GM15510 (cell line): Measurements from ENCODE around the gene LRMDA.

ENCODE experiments used
- POLR2A ChIP-seq: IDR thresholded peaks from 3 replicates; pipeline ENCODE4 v1.6.1; 2011; ENCODE audit warnings: borderline replicate concordance; ENCODE audit not compliant: insufficient read length; ENCODE audit errors: extremely low read depth

LRMDA gene

GRCh38 chr10:75406462-75407223, 24.8 kb upstream of the LRMDA start:
- no peak for TF ChIP-seq POLR2A

- no peak for TF ChIP-seq POLR2A
Measured at GRCh38 chr10:75407224-75407712, 24.2 kb upstream of the LRMDA start.

GRCh38 chr10:75407713-75408508, 23.5 kb upstream of the LRMDA start:
- TF ChIP-seq POLR2A: no peak

GRCh38 chr10:75408509-75408875, 22.9 kb upstream of the LRMDA start:
- TF ChIP-seq POLR2A: no peak

GRCh38 chr10:75408911-75409885, 22.2 kb upstream of the LRMDA start:
- TF ChIP-seq POLR2A: no peak

GRCh38 chr10:75410132-75411005, 21.1 kb upstream of the LRMDA start:
- TF ChIP-seq POLR2A: no peak

- no peak for TF ChIP-seq POLR2A
Measured at GRCh38 chr10:75414527-75414926, 16.9 kb upstream of the LRMDA start.

- no peak for TF ChIP-seq POLR2A
Measured at GRCh38 chr10:75417522-75417927, 13.9 kb upstream of the LRMDA start.

- TF ChIP-seq POLR2A: no peak
Measured at GRCh38 chr10:75418293-75418692, 13.1 kb upstream of the LRMDA start.

GRCh38 chr10:75418712-75419111, 12.7 kb upstream of the LRMDA start:
- no peak for TF ChIP-seq POLR2A

GRCh38 chr10:75422913-75423312, 8.5 kb upstream of the LRMDA start:
- no peak for TF ChIP-seq POLR2A

- no peak for TF ChIP-seq POLR2A
Measured at GRCh38 chr10:75424571-75424970, 6.9 kb upstream of the LRMDA start.

- no peak for TF ChIP-seq POLR2A
Measured at GRCh38 chr10:75425291-75426079, 5.9 kb upstream of the LRMDA start.
